GM12873 (cell line): Measurements from ENCODE around the gene AP3D1.

Experiments
- CTCF ChIP-seq: IDR thresholded peaks from 2 replicates; pipeline ENCODE4 v1.5.1; 2012; ENCODE audit warnings: low read depth, mild to moderate bottlenecking, moderate library complexity, low read length, control low read depth; ENCODE audit not compliant: insufficient read depth; ENCODE audit errors: missing control alignments

AP3D1 gene

GRCh38 chr19:2151339-2152229, at the start of gene AP3D1:
Gene AP3D1, minus strand, starts transcription at chr19:2151566. Its CDS starts 232 bp downstream, at chr19:2151334.
- no peak for TF ChIP-seq CTCF

DNA sequence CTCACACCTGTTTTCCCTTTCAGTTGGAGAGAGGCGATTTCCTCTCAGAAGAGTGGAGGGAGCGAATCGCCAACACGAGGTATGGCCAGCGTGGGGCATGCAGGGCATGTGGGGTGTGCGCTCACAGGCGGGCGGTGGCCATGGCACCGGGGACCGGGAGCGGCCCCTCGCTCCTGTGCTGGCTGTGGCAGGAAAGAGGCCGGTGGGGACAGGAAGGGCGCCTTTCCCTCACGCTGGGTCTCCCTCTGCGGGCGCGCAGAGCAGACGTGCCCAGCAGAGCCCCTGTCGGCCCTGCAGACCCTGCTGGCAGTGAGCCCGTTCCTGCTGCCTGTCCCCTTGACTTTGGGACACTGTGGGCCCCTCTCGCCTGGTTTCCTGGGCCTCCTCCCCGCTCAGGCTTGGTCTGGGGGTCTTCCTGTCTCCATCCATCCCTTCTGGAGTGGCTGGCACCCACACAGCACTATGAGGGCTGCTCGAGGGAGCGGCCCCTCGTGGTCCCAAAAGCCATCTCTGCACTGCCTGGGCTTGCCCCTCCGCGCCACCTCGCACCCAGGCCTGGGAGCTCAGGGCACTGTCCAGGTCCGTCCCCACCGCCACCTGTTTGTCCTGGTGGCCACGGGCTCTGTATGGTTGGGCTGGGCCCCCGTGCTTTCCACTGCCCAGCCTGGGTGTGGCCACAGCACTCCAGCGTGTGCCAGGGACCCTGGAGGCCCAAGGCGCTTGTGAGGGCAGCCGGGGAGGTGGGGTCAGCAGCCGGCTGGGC, 48.7 kb upstream of the AP3D1 start:
- no peak for TF ChIP-seq CTCF

DNA sequence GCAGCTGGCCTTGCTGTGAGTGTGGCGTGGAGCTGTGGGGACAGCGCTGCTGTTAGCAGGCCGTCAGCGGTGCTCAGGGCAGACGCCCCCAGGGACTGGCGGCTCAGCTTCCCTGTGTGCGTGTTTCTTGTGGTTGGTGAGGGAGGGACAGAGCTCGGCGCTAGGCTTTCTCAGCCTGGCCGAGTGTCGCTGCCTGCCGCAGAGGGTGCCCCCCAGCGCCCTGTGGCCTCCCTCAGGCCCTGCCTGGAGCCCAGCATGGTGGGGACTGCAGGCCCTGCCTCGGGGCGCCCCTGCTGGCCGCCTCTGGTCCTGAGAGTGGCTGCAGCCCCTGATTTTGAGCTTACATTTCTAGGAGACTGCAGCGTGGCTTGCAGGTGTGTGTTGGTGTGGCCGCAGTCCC, 47.8 kb upstream of the AP3D1 start:
- peak; percentile 44 for TF ChIP-seq CTCF

DNA sequence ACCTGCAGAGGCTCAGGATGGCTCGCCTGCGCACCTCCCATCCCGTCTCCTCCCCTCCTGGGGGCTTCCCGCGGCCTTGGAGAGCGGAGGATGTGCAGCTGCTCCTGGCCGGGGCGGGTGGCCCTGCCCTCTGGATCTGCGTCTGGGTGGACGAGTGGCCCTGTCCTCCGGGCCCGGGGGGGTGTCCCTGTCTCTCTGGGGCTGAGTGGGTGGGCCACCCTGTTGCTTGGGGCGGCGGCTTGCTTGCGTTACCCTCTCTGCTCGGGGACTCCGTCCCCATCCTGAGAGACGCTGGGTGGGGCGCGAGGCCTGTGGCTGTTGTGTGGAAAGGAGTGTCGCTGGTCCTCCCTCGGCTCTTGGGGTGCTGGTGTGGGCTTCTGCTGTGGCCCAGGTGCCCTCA, 47.0 kb upstream of the AP3D1 start:
- no peak for TF ChIP-seq CTCF

GRCh38 chr19:2197270-2197669, 45.9 kb upstream of the AP3D1 start:
- no peak for TF ChIP-seq CTCF

DNA sequence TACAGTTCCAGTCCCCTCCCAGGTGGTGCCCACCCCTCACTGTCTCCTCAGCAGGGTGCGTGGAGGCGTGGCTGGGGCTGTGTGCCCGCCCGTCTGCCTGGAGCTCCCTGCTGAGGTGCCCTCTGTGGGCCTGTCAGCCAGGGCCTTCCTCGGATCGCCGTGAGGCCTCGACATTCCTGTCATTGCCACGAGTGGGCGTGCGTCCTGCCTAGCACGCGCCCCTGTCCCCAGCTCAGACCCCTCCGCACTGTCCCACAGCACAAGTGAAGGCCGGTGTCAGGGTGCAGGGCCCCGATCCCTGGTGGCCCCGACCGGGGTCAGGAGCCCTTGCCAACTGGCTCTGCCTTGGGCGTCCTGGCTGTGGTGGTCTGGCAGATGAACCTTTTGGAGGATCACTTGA, 44.5 kb upstream of the AP3D1 start:
- TF ChIP-seq CTCF, result no peak

DNA sequence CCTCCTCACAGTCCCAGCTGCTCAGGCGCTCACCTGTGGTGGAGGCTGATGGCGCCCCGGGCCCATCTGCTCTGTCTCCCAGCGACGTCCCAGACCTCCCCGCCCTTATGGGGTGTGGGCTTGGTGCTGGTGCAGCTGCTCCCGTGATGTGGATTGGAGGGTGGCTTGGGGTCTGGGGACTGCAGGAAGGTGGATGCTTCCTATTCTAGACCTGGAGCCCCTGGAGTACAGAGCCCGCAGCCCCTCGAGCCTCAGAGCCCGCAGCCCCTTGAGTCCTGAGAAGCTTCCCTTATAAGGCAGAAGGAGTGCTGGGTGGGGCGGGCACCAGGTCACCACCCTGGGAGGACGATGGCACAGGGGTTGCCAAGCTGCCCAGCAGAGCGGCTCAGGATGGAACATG, 44.0 kb upstream of the AP3D1 start:
- TF ChIP-seq CTCF, result no peak
